IMR-90 (cell line): Measurements from ENCODE around the gene LGMN. TPM values are rescaled to one million over a fixed set of nuclear protein-coding genes. Genes with fewer than 3 reads are reported as not detected.
A peak's percentile ranks its signal among the peaks of the same experiment; 100 is the strongest.

Experiments
- ATAC-seq: fragments of 200-7000 bp; cut with Tn5 transposase; 2 replicates; pipeline ENCODE4 v1.9.1; 2020; ENCODE audit warnings: low read depth, mild to moderate bottlenecking, moderate library complexity
- BruUV-seq: library from RNA; stranded (reverse); fragments of 400-500 nt; replicated peaks from 2 replicates; lab custom pipeline; 2021; lab: Mats Ljungman, UMichigan
- CTCF ChIA-PET: fragments of 300-600 bp; formaldehyde crosslinking; extraction: SDS; loops from one replicate; lab custom pipeline; 2021; ENCODE audit warnings: antibody characterized with exemption; lab: Yijun Ruan, JAX
- POLR2A ChIA-PET: fragments of 300-600 bp; sonication (Branson Sonifier 250); formaldehyde crosslinking; loops from one replicate; lab custom pipeline; 2022; ENCODE audit warnings: antibody characterized with exemption; ENCODE audit not compliant: unreplicated experiment; lab: Charles Lee
- DNase-seq: peaks from one replicate; pipeline ENCODE4 v3.0.0; 2013
- H2AFZ ChIP-seq: replicated peaks from 2 replicates; pipeline ENCODE3; 2013; ENCODE audit warnings: low read length, mild to moderate bottlenecking; ENCODE audit not compliant: poor library complexity
- H2AK5ac ChIP-seq: 2 replicates; pipeline ENCODE4 v1.6.1; 2013; ENCODE audit warnings: low read depth, low read length, inconsistent platforms
- H2AK9ac ChIP-seq: replicated peaks from 2 replicates; pipeline ENCODE3; 2013; ENCODE audit warnings: mild to moderate bottlenecking, low read depth, low read length, moderate library complexity; ENCODE audit not compliant: poor library complexity
- H2BK120ac ChIP-seq: 2 replicates; pipeline ENCODE4 v1.6.1; 2013; ENCODE audit warnings: low read depth, low read length, inconsistent platforms
- H2BK15ac ChIP-seq: 3 replicates; pipeline ENCODE4 v1.6.1; 2013; ENCODE audit warnings: low read depth, low read length, inconsistent platforms
- H2BK20ac ChIP-seq: 2 replicates; pipeline ENCODE4 v1.6.1; 2013; ENCODE audit warnings: low read depth, mild to moderate bottlenecking, inconsistent platforms, low read length, moderate library complexity
- H2BK5ac ChIP-seq: 2 replicates; pipeline ENCODE4 v1.6.1; 2013; ENCODE audit warnings: mild to moderate bottlenecking, low read depth, low read length, inconsistent platforms; ENCODE audit not compliant: poor library complexity, severe bottlenecking
- H3K14ac ChIP-seq: replicated peaks from 2 replicates; pipeline ENCODE4 v1.6.1; 2013; ENCODE audit warnings: low read depth, low read length, inconsistent platforms
- H3K18ac ChIP-seq: 2 replicates; pipeline ENCODE4 v1.6.1; 2013; ENCODE audit warnings: low read depth, low read length, control low read depth
- H3K23ac ChIP-seq: 2 replicates; pipeline ENCODE4 v1.6.1; 2013; ENCODE audit warnings: low read depth, low read length, inconsistent platforms
- H3K27ac ChIP-seq: 2 replicates; pipeline ENCODE4 v1.5.1; 2013; ENCODE audit warnings: mild to moderate bottlenecking, control low read depth, low read length; ENCODE audit not compliant: insufficient read depth
- H3K27me3 ChIP-seq: 2 replicates; pipeline ENCODE4 v1.6.1; 2013; ENCODE audit warnings: low read length; ENCODE audit not compliant: control insufficient read depth, insufficient read depth
- H3K36me3 ChIP-seq: 2 replicates; pipeline ENCODE4 v1.6.1; 2013; ENCODE audit warnings: low read length, mixed read lengths; ENCODE audit not compliant: control insufficient read depth, insufficient read depth
- H3K4ac ChIP-seq: 2 replicates; pipeline ENCODE4 v1.6.1; 2013; ENCODE audit warnings: low read depth, low read length, inconsistent platforms
- H3K4me1 ChIP-seq: 2 replicates; pipeline ENCODE4 v1.6.1; 2013; ENCODE audit warnings: low read length, mixed read lengths; ENCODE audit not compliant: control insufficient read depth, insufficient read depth
- H3K4me2 ChIP-seq: 2 replicates; pipeline ENCODE4 v1.6.1; 2013; ENCODE audit warnings: low read depth, mild to moderate bottlenecking, control low read depth, low read length, moderate library complexity
- H3K4me3 ChIP-seq: 2 replicates; pipeline ENCODE4 v1.5.1; 2013; ENCODE audit warnings: low read depth, mild to moderate bottlenecking, control low read depth, low read length, moderate library complexity; ENCODE audit not compliant: insufficient read depth
- H3K56ac ChIP-seq: 2 replicates; pipeline ENCODE4 v1.6.1; 2013; ENCODE audit warnings: low read length, inconsistent platforms; ENCODE audit not compliant: insufficient read depth; ENCODE audit errors: extremely low read depth
- H3K79me1 ChIP-seq, 2 experiments: 2 replicates each; pipeline ENCODE4 v1.6.1; 2013; ENCODE audit warnings: low read length in 2 of 2, inconsistent platforms in 1 of 2, low read depth in 1 of 2
- H3K9ac ChIP-seq: 2 replicates; pipeline ENCODE4 v1.6.1; 2013; ENCODE audit warnings: low read depth, low read length, control low read depth
- H3K9me1 ChIP-seq: 2 replicates; pipeline ENCODE4 v1.6.1; 2013; ENCODE audit warnings: low read length, inconsistent platforms; ENCODE audit not compliant: insufficient read depth
- H3K9me3 ChIP-seq: 2 replicates; pipeline ENCODE4 v1.6.1; 2013; ENCODE audit warnings: low read length; ENCODE audit not compliant: control insufficient read depth, insufficient read depth
- H4K20me1 ChIP-seq: 2 replicates; pipeline ENCODE4 v1.6.1; 2013; ENCODE audit warnings: low read length, inconsistent platforms; ENCODE audit not compliant: insufficient read depth
- H4K5ac ChIP-seq: 2 replicates; pipeline ENCODE4 v1.6.1; 2013; ENCODE audit warnings: mild to moderate bottlenecking, low read depth, low read length, control low read depth
- H4K8ac ChIP-seq, 2 experiments: 2 replicates each; pipeline ENCODE4 v1.6.1; 2013; ENCODE audit warnings: low read depth in 2 of 2, low read length in 2 of 2, control low read depth in 1 of 2, inconsistent platforms in 1 of 2
- H4K91ac ChIP-seq: 2 replicates; pipeline ENCODE4 v1.6.1; 2013; ENCODE audit warnings: low read depth, low read length, inconsistent platforms; ENCODE audit not compliant: insufficient read depth
- MAFK ChIP-seq: IDR thresholded peaks from 2 replicates; pipeline ENCODE4 v1.6.1; 2012; ENCODE audit warnings: low read depth, low read length, improper control_type of control experiment
- NFE2L2 ChIP-seq: fragments of 150-350 bp; IDR thresholded peaks from 2 replicates; pipeline ENCODE4 v1.6.1; 2016; ENCODE audit warnings: low read depth, mild to moderate bottlenecking, low read length
- RCOR1 ChIP-seq: IDR thresholded peaks from 2 replicates; pipeline ENCODE4 v1.6.1; 2012; ENCODE audit warnings: mild to moderate bottlenecking, low read length, improper control_type of control experiment; ENCODE audit not compliant: insufficient replicate concordance
- WGBS, 2 experiments: methylation state at CpG; one replicate each; pipeline versions ENCODE4 v1.1.5 to v1.1.7; 2013; ENCODE audit warnings: missing lambda C conversion rate in 2 of 2; ENCODE audit not compliant: insufficient read length in 1 of 2; ENCODE audit errors: extremely low coverage in 2 of 2; 5-methylcytosine and 5-hydroxymethylcytosine counted together
- dilution Hi-C: fragments of 300-500 bp; cut with HindIII; formaldehyde crosslinking; loops from one replicate; pipeline ENCODE4 v1.14.3; 2018; ENCODE audit warnings: low sequenced_read_pairs; ENCODE audit not compliant: unreplicated experiment
- in situ Hi-C: fragments of 300-500 bp; cut with MboI; formaldehyde crosslinking; loops from 3 replicates; pipeline ENCODE4 v1.14.3; 2019; ENCODE audit warnings: low sequenced_read_pairs, inconsistent platforms, mixed read lengths
- intact Hi-C: fragments of 100-400 bp; cut with micrococcal nuclease; formaldehyde crosslinking; loops from 2 replicates; pipeline ENCODE4 v1.10.0; 2022
- polyA plus RNA-seq, 3 experiments: library from polyadenylated mRNA; depleted of rRNA; stranded (reverse); fragments of >200 nt; gene quantifications; 2 replicates each; pipeline ENCODE4 v1.2.3, GENCODE V29; 2012; ENCODE audit warnings: low replicate concordance in 1 of 3
- total RNA-seq: library from RNA; depleted of rRNA; stranded (reverse); fragments of >200 nt; gene quantifications from 2 replicates; pipeline ENCODE4 v1.2.3, GENCODE V29; 2012

LGMN gene
- total and polyA plus RNA-seq, 2 of the 4 experiments (the other 2 are of a cell fraction), result 19.2 to 39.3 TPM

- no peaks in the 10 kb centered on the region for H4K20me1 ChIP-seq
- no peak overlapping the region for H4K8ac ChIP-seq
- H3K18ac ChIP-seq, result no peak overlapping the region
- no TSS peak for BruUV-seq
- H3K4me3 ChIP-seq, result no peak overlapping the region
- dilution Hi-C loops, result no loop called here
- H4K91ac ChIP-seq, result no peak overlapping the region
- TF ChIP-seq RCOR1 (no peak), NFE2L2 (no peak), MAFK (no peak)
- peaks cover 6% of the 10 kb centered on the region for H3K4me1 ChIP-seq
- no peak overlapping the region for H3K23ac ChIP-seq
- no peaks in the 10 kb centered on the region for H3K9me3 ChIP-seq
- H2BK120ac ChIP-seq, result no peak overlapping the region
- in situ Hi-C loops, result no loop called here
- H4K5ac ChIP-seq, result no peak overlapping the region
- H2AK5ac ChIP-seq, result no peak overlapping the region
- DNase-seq (peak; percentile 37), ATAC-seq (no peak)
- H2AK9ac ChIP-seq, result no peak overlapping the region
- no peak overlapping the region for H3K27ac ChIP-seq
- H2AFZ ChIP-seq, result no peak overlapping the region
- intact Hi-C loops, result no loop called here
- H3K4ac ChIP-seq, result no peak overlapping the region
- no peak overlapping the region for H3K9ac ChIP-seq
- no peak overlapping the region; the same call in 1 of the 2 replicates for H3K56ac ChIP-seq
- ChIA-PET CTCF (no interaction called here), POLR2A (no interaction called here)
- H3K4me2 ChIP-seq, result no peak overlapping the region
- WGBS, 2 experiments, result no CpG with 5 or more reads among the region's 8 CpGs
- no peak overlapping the region for H2BK15ac ChIP-seq
- H3K14ac ChIP-seq, result no peak overlapping the region
- H3K79me1 ChIP-seq, result no peaks in the 10 kb centered on the region
- no peaks in the 10 kb centered on the region for H3K27me3 ChIP-seq
- H2BK20ac ChIP-seq, result no peak overlapping the region
- H3K36me3 ChIP-seq, result no peaks in the 10 kb centered on the region
- no peak overlapping the region for H2BK5ac ChIP-seq
- H3K9me1 ChIP-seq, result no peaks in the 10 kb centered on the region
These were observed 29.8 kb downstream of the LGMN start for GRCh38 chr14:92718664-92719063.
